ENCODE data around the gene ZFAND2B.

The ZFAND2B gene

GRCh38 chr2:219205165-219205538, 1.4 kb upstream of the ZFAND2B start:
- no peak for DNase-seq (ENCODE audit: low read depth in 2 of 2)
- TF ChIP-seq CTCF (IDR thresholded peaks at IDR 0.05; ENCODE audit: low read depth, low read length), result no peak
- no peak overlapping the region for H3K4me3 ChIP-seq (replicated peaks in 1 of 2; ENCODE audit: low read depth in 2 of 2, low read length in 2 of 2)

- TF ChIP-seq CTCF (IDR thresholded peaks at IDR 0.05; ENCODE audit: low read depth, low read length), result no peak
- no peak for DNase-seq (ENCODE audit: low read depth in 2 of 2)
- peak overlapping the region; percentile 58 to 66 for H3K4me3 ChIP-seq (replicated peaks in 1 of 2; ENCODE audit: low read depth in 2 of 2, low read length in 2 of 2)
Measured at GRCh38 chr2:219205981-219206327, 628 bp upstream of the ZFAND2B start.

- H3K4me3 ChIP-seq (replicated peaks in 1 of 2; ENCODE audit: low read depth in 2 of 2, low read length in 2 of 2), result peak overlapping the region; percentile 76
- TF ChIP-seq CTCF (IDR thresholded peaks at IDR 0.05; ENCODE audit: low read depth, low read length), result no peak
- no peak for DNase-seq (ENCODE audit: low read depth in 2 of 2)
Measured at GRCh38 chr2:219207134-219207883, 727 bp downstream of the ZFAND2B start.

GRCh38 chr2:219207884-219208740, 1.5 kb downstream of the ZFAND2B start:
- TF ChIP-seq CTCF (IDR thresholded peaks at IDR 0.05; ENCODE audit: low read depth, low read length), result no peak
- peak overlapping the region in 1 of 2 donors; percentile 76 for H3K4me3 ChIP-seq (replicated peaks in 1 of 2; ENCODE audit: low read depth in 2 of 2, low read length in 2 of 2)
- DNase-seq (ENCODE audit: low read depth in 2 of 2), result peak; percentile 49 to 73

GRCh38 chr2:219209236-219210195, 2.9 kb downstream of the ZFAND2B start:
- no peak for TF ChIP-seq CTCF (IDR thresholded peaks at IDR 0.05; ENCODE audit: low read depth, low read length)

GRCh38 chr2:219210196-219210885, 3.8 kb downstream of the ZFAND2B start:
- DNase-seq (ENCODE audit: low read depth in 2 of 2), result no peak
- no peak for TF ChIP-seq CTCF (IDR thresholded peaks at IDR 0.05; ENCODE audit: low read depth, low read length)

More at GRCh38 chr2:219209236-219210195, 2.9 kb downstream of the ZFAND2B start:
- DNase-seq (ENCODE audit: low read depth in 2 of 2), result no peak
- no peak overlapping the region for H3K4me3 ChIP-seq (replicated peaks in 1 of 2; ENCODE audit: low read depth in 2 of 2, low read length in 2 of 2)

More at GRCh38 chr2:219210196-219210885, 3.8 kb downstream of the ZFAND2B start:
- no peak overlapping the region for H3K4me3 ChIP-seq (replicated peaks in 1 of 2; ENCODE audit: low read depth in 2 of 2, low read length in 2 of 2)
